NK-92 treated with Interleukin-12 subunit alpha and Interleukin-12 subunit beta, amount 100 ng/mL, for 24 hours (cell line): ENCODE data around the gene CFAP45.

Experiments used
- DNase-seq: peaks from one replicate; lab custom pipeline; 2025; lab: John Stamatoyannopoulos, UW

Gene CFAP45, protein sequence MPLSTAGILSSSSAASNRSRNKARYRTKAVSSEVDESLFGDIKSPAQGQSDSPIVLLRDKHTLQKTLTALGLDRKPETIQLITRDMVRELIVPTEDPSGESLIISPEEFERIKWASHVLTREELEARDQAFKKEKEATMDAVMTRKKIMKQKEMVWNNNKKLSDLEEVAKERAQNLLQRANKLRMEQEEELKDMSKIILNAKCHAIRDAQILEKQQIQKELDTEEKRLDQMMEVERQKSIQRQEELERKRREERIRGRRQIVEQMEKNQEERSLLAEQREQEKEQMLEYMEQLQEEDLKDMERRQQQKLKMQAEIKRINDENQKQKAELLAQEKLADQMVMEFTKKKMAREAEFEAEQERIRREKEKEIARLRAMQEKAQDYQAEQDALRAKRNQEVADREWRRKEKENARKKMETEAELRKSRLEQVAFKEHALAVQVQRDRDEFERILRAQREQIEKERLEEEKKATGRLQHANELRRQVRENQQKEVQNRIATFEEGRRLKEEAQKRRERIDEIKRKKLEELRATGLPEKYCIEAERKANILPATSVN

DNA sequence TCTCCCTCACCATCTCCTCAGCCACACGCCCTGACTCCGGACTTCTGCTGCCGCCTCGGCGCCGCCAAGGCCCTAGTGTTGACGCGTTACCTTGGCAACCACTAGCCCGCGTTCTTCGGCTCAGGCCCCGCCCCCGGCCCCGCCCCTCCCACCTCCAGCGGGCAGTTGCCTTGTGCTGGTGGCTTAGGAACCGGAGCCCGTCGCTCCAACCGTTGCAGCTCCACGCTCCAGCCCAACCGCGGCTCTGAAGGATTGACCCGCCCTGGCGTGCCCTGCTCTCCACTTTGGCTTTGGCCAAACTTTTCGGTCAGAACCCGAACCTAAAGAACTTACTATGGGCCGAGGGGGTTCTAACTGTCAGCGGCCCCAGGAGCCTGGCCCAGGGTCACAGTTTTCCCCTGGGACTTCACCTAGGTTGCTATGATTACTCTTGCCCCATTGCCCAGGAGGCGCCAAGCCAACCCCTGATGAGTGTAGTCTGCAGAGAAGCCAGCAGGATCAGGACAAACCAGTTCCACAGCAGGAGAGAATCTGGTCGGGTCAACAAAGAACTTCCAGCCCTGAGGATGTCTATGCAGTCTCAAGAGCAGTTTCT is at the start of gene CFAP45:
Gene CFAP45, minus strand, starts transcription at position 80 of the 595 bp plus-strand sequence. Its CDS starts 67 bp downstream, at position 13.
- DNase-seq, result no peak

DNA sequence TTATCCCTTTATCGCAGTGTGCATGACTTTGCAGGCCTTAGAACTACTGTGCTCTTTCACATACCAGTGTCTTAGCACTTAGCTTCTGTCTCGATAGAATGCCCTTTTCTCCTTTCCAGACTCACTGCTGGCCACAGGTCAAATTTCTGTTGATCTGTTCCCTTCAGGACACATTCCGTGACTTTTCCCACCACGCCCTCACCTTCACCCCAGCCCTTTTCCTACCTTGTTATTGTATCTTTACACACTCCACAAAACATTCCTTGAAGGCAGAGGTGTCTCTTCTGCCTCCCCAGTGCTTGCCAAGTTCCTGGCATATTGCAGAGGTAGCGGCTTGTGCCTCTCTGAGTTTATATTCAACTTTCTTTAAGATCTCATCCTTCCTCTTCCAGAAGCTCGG is 49.2 kb upstream of the CFAP45 start:
- no peak for DNase-seq

DNA sequence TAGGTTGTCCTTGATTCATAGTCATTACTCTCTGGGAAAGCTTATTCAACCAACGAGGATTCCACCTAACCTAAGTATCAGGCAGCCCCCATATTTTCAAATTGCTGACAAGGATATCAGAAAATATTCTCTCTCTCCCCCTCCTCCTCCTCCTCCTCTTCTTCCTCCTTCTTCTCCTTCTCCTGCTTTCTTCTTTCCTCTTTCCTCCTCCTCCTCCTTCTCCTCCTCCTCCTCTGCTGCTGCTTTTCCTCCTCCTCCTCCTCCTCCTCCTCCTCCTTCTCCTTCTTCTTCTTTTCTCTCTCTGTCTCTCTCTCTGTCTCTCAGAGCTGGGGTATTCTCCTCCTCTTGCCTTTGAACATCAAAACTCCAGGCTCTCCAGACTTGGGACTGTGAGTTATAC is 48.0 kb upstream of the CFAP45 start:
- no peak for DNase-seq

DNA sequence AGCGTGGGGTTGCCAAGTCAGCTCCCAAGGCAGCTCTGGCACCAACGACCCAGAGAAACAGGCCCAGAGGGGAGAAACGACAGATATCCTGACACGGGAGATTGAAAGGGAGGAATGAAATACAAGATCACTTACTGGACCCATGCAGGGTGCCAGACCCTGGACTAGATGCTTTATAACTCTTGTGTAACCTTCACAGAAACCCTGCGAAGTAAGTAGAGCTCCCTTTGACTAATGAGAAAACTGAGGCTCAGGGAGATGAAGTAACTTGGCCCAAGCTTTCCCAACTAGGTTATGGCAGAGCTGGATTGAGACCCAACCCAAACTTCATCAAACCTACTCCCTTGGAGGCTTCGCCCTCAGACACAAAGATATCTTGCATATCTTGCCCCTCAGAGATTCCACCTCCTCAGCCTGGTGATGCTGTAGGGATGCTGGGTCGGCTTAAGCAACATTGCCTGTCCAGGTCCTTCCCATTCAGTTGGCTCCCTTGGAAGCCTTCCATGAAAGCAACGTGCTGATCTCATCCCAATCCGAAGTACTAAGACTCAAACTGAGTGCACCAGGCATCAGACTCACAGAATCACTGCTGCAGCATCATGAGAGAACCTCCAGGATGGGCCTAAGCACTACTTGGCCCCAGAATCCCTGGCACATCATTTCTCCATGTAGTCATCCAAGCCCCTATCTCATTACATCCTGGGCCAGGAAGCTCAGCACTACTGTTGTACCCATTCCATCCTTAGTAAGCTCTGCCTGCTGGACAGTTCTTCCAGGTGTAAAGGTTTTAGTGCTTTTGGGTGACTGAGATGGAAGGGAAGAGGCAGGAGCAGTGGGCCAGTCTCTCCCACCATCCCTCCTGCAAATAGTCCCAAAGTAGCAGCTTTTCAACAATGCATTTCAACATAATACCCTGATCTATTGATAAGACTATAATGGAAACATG is 46.5 kb upstream of the CFAP45 start:
- DNase-seq, result no peak

DNA sequence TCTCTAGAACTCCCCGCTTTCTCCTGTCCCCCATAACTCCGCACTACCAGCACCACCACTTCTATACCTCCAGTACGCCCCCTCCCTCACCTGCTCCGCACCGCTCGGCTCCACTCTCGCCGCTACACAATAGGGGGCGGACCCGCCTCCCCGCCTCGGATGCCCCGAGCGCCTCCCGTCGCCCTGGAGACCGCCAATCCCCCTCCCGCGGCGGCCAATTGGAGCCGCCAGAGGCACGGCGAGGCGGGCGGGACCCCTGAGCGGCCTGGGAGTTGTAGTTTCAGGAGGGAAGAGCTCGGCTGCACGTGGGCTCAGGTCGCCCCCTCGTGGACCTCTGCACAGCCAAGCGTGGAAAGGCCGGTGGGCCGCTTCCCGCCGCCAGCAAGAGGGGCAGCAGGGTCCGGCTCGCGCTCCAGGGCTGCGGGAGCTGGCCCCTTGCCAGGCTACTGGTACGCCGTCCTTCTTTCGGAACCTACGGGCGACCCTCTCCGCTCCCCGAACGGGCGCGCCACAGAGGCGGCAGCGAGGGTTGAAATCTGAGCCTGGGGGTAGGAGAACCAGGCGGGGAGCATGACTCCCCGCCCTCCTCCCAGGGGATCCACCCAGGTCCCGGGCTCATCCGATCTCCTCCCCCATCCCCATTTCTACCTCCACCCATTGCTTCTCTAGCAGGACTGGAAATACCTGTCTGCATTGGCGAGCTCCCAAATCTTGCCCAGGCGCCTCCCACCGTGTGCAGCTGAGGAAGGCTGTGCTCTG is 45.7 kb upstream of the CFAP45 start, which contains the start of gene IGSF9:
Gene IGSF9, minus strand, starts transcription at position 131 of the 759 bp plus-strand sequence. CDS start 2,159 bp downstream, outside the sequence.
- DNase-seq, result no peak

DNA sequence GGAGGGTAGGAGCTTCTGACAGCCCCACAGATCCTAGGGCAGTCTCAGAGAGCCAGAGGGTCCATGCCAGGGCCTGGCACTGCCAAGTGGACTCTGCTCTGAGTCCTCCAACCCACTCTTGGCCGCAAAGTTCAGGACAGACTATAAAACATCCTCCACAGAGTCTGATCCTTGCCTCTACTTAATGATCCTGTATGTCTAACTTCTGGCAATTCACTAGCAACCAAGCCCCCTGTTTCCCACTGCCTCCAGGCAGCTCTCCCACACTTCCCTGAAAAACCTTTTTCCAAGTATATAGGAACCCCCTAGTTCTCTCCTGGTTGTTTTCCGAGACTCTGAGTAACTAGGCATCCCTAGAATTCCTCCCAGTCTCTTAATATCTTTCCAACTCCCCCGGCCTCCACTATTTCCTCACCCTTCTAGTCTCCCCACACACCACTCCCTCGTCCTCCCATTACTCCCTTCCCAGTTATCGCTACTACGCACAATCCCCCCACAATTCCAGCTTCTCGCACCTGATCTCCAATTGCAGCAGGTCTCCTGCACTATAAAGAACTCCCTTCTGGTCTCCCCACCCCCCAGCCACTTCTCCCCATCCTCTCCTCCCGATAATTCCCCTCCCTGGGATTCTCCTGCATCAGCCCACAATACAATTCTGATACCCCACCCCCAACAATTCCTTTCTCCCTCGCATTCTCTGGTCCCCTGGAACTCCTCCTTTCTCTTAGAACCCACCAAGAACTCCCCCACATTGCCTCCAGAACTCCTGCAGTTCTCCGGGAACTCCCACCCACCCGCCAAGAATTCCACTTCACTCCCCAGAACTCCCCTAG is 44.9 kb upstream of the CFAP45 start:
- no peak for DNase-seq

DNA sequence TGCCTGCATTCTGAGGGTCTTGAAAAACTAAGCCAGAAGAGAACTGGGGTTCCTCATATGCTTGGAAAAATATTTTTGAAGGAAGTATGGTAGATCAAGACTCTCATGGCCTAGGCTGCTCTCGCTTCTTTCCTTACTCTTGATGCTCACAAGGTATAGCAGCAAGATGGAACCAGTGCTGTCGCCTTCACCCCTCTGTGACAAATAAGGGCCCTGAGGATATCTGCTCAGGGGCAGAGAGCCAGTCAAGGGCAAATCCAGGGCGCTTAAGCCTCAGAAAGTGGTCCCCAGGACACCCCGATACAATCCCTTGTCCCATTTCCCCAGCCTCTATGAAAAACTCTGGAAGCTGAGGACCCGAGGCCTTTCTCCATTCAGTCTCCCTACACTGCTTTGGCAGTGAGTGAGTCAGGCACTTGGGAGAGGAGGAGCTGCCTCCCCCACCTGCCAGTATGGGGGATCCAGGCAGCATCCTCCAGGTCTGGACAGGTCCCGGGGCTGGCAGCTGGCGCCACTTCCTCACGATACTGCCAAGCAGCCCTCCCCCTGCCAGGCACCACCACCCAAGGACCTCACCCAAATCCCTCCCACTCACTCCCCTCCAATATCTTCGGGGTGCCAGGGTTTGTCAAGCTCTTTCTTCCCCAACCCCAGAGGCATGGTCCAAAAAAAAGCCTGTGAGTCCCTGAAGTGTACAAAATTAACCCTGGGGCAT is 44.1 kb upstream of the CFAP45 start:
- DNase-seq, result no peak

DNA sequence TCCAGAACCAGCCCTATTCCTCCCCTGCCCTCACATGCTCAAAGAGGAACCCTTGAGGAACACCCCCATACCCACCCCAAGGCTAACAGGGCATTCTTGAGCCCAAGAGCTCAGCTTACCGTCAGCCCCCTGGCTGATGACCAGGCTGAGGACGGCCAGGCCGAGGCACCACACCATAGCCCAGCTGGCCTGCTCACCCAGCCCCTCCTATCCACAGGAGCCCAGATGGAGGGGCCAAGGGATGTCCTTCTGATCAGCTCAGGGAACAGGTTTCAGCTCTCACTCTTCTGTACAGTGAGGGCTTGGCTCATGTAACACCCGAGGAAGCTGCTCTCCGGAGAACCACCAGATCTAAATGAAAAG is 43.3 kb upstream of the CFAP45 start:
- DNase-seq, result no peak

DNA sequence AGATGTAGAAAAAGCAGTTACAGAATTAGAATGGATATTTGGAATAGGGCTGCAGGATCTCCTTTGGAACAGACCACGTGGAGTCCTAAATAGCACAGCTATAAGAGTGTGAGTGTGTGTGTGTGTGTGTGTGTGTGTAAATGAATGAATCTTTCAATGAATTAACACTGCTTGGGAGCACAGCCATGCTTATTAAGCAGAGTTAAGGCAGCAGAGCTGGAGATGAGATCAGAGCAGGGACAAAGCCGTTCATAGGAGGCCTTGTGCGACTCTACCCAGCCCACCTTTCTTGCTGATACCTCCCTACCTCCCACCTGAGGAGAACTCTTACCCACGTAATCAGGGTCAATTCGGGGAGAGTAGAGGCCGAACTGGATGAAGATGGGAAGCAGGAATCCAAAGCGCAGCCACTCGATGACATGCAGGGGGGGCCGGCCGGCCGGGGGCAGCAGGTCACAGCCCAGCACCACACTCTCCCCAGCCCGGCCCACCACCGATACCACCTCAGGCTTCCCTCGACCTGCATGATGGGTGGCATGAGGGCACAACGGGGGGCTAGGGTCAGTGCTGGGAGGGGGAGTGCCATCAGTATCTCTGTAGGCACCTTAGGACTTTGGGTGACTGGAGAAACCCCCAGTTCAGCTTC is 42.8 kb upstream of the CFAP45 start:
- DNase-seq, result no peak

DNA sequence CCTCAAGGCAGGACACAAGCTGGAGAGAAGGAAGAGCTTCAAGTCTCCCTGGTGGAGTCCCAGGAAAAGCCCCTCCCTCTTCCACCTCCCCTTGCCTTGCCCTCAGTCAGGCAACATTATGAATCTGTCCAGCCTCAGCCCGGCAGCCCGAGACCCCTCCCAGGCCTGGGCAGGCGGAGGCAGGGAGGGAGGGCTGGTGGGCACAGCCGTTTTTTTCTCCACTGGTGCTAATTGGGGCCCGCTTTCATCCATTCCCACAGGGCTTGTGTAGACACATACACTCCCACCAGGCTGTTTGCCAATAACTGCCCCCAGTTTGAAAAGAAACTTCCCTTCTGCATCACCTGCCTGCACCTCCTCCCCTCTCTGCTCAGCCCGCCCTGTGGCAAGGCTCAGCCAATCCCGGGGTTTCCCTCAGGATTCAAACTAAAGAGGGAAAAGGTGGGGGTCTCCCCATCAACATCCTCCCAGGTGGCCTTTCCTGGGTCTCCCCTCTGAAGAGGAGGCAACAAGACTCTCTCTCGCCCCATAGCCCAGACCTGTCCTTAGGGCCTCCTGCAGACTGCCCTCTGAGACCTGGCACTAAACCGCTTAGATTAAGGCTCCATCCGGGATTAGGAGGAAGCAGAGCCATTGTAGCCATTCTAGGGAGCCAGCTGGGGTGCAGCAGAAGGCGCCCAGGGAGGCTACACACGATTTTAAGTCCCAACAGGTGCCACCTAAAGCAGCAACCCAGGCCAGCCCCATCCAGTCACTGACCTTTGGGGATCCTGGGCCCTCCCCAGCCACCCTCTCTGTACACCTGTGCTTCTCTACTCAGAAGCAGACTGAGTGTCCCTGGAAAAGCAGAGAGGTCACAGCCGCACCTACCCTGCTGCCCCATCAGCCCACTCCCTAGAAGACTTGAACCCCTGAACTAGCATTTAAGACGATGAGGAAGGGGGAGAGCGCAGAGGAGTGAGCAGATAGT is 41.9 kb upstream of the CFAP45 start:
- no peak for DNase-seq

DNA sequence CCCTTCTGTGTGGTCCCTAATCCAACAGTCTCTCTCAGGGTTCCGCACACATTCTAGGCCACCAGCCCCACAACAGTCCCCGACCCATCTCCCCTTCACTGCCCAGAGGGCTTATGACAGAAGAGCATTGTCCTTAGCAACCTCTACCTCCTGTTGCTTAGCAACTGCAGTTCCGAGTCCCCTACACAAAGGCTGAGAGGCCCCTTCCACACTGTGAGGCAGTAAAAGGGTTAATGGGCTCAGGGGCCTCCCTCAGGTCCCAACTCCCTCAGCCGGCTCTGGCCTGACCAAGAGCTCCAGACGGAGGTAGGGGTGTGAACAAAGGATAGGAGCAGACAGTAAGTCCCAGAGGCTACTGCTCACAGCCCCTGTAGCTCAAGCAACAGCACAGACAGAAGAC is 41.2 kb upstream of the CFAP45 start:
- no peak for DNase-seq

DNA sequence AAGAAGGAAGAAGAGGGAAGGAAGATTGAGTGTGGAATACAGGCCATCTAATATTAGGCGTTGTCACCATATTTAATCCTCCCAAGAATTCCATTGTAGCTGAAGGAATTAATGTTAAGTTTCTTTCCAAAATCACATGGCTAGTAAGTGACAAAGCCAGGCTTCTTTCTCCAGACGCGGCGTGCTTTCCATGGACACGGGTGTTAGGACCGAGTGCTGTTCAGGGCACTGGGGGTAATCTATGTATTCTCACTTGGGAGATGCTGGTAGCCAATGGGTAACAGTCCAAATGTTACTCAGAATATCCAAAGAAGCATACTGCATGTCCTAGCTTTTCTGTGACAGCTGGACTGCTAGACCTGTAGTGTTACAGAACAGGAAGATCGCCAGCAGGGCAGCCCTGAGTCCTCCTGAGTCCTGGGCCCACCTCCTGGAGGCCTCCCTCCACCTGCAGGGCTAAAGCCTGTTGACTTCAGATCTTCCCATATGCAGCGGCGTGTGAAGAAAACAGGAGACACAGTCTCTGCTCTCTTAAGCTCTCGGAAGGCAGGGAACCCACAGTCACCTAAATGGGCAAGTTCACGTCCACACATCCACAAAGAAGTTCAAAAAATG is 40.1 kb upstream of the CFAP45 start:
- DNase-seq, result no peak

DNA sequence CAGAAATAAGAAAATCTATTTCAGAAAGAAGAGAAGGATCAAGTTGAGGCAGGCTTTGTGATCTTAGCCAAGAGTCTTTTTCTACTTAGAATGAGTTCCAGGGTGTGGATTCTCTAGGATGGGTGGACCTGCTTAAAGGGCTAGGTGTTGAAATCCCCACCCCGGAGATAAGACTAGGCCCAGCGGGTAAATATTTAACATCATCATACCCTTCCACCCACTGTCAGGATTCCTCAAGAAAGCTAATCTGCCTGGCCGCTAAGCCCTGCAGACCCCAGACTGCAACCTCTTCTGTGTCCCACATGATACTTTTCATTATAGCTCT is 39.7 kb upstream of the CFAP45 start:
- no peak for DNase-seq

DNA sequence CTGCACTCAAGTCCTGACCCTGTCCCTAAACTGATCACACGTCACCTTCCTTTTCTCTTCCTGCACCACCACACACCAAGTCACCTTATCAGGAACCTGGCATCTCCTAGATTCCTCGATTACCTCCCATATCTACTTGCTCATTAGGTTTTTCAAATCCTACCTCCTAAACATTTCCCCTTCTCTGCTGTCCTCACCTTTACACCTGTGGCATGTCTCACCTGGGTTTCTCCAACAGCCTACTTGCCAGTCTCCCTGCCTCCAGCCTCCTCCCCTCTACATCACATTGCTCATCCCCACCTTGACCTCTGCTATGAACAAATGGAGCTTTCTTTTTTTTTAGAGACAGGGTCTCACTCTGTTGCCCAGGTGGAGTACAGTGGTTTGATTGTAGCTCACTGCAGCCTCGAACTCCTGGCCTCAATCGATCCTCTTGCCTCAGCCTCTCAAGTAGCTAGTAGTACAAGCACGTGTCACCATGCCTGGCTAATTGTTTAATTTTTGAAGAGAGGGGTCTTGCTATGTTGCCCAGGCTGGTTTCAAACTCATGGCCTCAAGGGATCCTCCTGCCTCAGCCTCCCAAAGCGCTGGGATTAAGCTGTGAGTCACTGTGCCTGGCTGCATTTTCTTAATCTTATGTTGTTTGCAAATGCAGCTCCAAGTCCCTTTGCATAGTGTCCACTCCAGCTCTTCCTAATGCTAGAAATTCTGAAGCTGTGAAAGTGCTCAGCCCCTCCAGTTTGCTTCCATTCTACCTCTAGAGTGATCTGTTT is 39.1 kb upstream of the CFAP45 start:
- no peak for DNase-seq

DNA sequence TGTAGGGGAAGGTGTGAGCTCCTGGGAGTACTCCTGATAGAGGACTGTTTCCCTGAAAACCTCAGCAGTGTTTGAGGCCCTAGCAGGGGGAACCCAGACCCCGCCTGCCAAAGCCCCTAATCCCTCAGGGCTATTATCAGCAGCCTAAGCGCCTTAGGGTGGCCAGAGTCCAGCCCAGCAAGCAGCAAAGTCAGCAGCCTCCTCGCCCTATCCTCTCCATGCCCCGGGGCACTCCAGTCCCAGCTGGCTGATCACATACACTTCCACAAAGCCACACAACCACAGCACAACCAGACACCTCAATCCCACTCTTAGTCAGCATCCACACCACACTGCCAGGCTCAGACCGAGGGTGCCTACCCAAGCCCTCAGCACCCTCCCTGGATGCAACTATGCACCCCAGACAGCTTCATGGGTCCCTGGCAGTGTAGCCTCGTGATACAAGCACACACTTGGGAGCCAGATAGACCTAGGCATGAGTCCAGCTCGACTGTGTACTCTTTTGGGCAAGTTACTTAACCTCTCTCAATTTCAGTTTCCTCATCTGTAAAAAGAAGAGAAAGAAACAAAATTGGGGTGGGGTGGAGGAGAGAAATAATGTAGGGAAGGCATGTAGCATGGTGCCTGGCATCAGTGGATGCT is 38.4 kb upstream of the CFAP45 start:
- no peak for DNase-seq

DNA sequence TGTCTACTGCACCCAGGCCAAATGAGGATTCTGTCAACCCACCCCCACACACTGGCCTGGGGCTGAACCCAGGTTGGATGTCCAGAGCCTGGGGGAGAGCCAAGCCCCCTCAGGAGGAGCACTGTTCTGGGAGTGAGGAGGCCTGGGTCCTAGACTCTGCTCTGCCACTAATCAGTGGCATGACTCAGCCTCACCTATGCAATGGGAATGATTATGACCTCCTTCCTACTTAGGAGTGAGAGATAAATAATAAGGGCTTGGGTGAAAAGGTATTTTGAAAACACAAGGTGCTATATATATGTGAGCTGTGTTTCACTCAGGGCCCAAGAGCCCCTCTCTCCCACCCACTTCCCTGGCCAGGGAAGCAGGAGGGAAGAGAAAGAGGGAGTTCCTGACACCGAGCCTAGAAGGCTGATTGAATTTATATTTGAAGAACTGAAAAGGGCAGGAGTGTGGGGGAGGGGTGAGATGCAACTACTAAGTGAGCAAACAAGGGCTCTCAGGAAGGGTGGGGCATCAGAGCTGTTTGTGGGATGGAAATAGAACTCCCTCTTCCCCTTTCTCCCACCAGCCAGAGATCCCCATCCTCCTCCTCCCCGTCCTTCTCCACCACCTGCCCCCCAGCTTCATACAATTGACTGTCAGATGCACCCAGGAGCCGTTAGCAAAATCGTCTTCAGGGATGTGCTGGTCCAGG is 37.2 kb upstream of the CFAP45 start:
- DNase-seq, result no peak
